NCI-H1930 (cell line): ENCODE measurements around the gene SMAD6.

Source experiments
- DNase-seq, 2 experiments: peaks; one replicate each; lab custom pipeline; 2025; lab: John Stamatoyannopoulos, UW

The SMAD6 gene

GRCh38 chr15:66721020-66721419, 19.0 kb downstream of the SMAD6 start:
- no peak for DNase-seq

- no peak for DNase-seq
Measured at GRCh38 chr15:66721501-66721937, 19.5 kb downstream of the SMAD6 start.

- DNase-seq = no peak
Measured at GRCh38 chr15:66721954-66722353, 19.9 kb downstream of the SMAD6 start.

- DNase-seq = no peak
Measured at GRCh38 chr15:66722757-66723540, 20.9 kb downstream of the SMAD6 start.

GRCh38 chr15:66723826-66724731, 22.0 kb downstream of the SMAD6 start:
- DNase-seq = no peak

- no peak for DNase-seq
Measured at GRCh38 chr15:66724732-66725463, 22.9 kb downstream of the SMAD6 start.

- DNase-seq = no peak
Measured at GRCh38 chr15:66725464-66725785, 23.4 kb downstream of the SMAD6 start.

- no peak for DNase-seq
Measured at GRCh38 chr15:66726386-66726785, 24.4 kb downstream of the SMAD6 start.

GRCh38 chr15:66729331-66729951, 27.4 kb downstream of the SMAD6 start:
- DNase-seq = no peak

- no peak for DNase-seq
Measured at GRCh38 chr15:66730168-66731021, 28.4 kb downstream of the SMAD6 start.

GRCh38 chr15:66733976-66734375, 31.9 kb downstream of the SMAD6 start:
- no peak for DNase-seq

GRCh38 chr15:66734961-66735908, 33.2 kb downstream of the SMAD6 start:
- no peak for DNase-seq

GRCh38 chr15:66735909-66736305, 33.9 kb downstream of the SMAD6 start:
- no peak for DNase-seq

GRCh38 chr15:66737243-66738010, 35.4 kb downstream of the SMAD6 start:
- no peak for DNase-seq

GRCh38 chr15:66738116-66738515, 36.1 kb downstream of the SMAD6 start:
- no peak for DNase-seq

GRCh38 chr15:66738595-66738994, 36.6 kb downstream of the SMAD6 start:
- no peak for DNase-seq

GRCh38 chr15:66739287-66739686, 37.3 kb downstream of the SMAD6 start:
- no peak for DNase-seq

- DNase-seq = no peak
Measured at GRCh38 chr15:66740802-66741201, 38.8 kb downstream of the SMAD6 start.

- no peak for DNase-seq
Measured at GRCh38 chr15:66741646-66742045, 39.6 kb downstream of the SMAD6 start.
